HG02678 (cell line): Measurements from ENCODE around the gene OR2V2.
A peak's percentile ranks its signal among the peaks of the same experiment; 100 is the strongest.

Experiments
- ATAC-seq: cut with Tn5 transposase; IDR thresholded peaks from one replicate; pipeline ENCODE4 v1.9.1; 2021; ENCODE audit warnings: mild to moderate bottlenecking, moderate library complexity; ENCODE audit not compliant: unreplicated experiment

OR2V2 gene

DNA sequence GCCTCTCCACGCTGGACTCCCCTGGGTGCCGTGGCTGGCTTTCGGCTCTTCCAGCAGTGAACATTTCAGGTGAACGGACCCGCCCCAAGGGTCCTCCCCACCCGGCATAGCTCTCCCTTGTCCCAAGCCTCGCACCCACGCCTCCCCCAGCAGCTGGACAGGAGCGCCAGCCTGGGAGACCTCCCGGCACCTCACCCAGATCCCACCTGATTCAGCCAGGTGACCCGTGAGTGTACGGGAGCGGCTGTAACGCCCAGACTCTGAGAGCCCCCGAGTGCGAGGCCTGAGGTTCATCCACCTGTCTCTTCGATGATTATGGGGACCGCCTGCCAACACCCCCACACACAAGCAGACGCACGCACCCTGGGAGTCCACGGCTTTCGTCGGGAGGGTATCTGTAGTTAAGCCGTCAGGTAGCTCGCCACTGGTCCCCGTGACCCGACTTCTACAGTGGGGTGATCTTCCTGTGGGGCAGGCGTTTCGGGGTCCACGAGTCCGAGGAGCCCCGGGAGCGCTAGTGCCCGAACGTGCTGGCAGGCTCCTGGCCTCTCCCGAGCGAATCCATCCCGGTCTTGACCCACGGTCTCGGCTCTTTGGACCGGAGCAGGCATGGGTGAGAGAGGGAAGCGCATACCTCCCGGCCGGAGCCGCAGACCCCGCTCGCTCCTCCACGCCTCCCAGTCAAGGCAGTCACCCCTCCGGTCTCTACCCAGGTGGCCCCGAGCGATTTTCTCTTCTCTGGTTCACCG is 42.8 kb downstream of the OR2V2 start:
- no peak for ATAC-seq

DNA sequence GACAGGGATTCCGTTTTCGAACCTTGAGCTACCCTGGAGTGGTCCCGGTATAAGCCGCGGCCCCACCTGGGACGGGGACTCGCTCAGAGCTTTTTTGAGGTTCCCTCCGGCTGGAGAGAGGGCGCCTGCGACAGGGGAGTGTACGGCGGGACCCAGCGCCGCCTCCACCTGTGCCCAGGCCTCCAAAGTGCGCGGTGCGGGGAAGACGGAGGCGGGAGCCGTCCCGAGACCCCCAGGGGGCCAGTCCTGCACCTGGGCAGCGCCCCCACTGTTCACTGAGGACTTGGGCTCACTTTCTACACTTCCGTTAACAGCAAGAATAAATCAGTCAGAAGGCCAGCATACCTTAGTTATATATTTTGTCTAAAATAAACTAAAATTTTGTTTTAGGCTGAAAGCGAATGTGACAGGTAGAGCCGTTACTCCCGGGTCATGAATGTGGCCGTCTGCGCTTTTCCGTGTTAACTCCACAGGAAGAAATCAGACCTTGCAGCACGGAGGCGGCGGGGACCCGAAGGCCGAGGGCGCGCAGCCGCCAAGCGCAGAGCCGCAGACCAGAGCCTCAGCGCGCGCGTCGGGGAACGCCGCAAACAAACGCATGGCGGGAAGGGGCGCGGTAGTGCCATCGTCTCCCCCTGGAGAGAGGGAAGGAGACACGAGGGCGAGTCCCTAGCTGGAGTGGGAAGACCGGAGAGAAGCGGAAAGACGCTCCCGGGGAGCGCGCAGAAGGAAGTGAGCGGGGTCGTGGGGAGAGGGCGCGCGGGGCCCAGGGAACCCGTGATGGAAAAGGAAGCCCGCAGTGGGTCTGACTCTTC is 43.5 kb downstream of the OR2V2 start:
- peak; percentile 15 for ATAC-seq

GRCh38 chr5:181191526-181192336 is 44.3 kb downstream of the OR2V2 start:
- peak; percentile 68 for ATAC-seq

DNA sequence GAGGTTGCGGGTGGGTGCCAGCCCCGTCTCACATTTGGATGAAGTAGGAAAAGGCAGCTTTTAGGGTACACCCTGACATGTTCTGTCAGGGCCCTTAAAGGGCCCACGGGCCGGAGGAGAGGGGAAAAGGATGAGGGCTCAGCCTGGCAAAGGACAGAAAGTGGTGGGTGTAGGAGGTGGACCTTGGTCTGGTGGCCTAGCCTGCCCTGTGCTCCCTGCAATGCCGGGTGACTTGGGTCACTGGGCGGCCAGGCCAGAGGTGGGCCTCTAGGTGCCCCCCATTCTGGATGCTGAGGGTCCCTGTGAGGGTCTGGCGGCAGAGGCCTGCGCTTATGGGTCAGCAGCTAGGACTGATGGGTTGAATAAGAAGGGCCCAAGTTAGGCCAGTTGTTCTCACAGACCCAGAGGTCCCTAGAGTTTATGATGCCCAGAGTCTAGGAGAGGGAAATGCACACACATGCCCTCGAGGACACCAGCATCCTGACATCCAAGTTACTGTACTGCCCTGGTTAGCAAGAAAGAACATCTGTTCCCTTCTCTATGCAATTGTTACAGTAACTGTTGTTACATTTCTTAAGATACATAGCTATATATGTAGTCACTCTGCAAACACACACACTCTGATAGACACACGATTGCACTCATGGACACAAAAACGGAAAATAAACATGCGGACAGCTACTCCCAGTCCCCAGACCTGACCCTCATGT is 45.1 kb downstream of the OR2V2 start:
- ATAC-seq, result no peak

DNA sequence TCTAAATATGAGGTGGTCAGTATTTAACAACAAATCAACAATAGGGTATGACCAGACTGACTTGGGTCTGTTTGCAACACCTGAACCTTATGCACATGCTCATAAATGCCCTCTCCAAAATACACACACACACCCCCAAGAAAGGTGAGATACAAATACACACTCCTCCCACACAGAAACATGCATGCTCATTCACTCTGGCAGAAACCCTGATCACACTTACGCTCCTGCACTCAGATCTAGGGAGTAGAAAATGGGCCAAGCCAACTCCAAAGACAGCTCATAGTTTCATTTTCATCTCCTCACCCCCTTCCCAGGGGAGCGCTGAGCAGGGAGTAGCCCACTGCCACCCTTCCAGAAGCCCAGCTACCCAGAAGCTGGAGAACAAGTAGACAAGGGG is 46.3 kb downstream of the OR2V2 start:
- no peak for ATAC-seq

GRCh38 chr5:181194489-181195248 is 47.3 kb downstream of the OR2V2 start:
- no peak for ATAC-seq

GRCh38 chr5:181195249-181195761 is 47.9 kb downstream of the OR2V2 start:
- ATAC-seq, result no peak

DNA sequence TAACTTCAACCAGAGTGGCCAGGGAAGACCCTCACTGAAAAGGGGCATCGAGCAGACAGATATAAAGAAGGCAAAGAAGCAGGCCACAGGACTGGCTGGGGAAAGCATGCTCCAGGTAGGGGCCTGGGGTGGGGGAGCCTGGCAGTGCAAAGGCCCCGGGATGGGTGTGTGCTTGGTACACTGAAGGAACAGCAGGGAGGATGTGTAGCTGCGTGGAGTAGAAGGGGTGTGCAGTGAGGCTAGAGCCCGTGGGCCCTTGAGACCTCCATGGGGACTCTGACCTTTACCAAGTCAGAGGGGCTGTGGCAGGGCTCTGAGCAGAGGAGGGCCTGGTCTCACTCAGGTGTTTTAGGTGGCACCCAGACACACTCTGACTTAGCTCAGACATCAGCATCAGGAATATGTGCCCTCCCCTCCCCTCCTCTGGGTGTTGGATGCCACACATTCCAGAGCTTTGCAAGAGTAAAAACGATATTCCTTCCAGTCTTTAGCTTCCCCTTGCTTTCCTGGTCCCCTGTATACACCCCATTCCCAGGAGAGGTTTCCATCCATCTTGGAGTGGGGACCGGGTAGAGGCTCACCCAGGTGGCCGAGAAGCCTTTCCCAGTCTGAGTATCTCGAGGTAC is 50.1 kb downstream of the OR2V2 start:
- ATAC-seq, result no peak

DNA sequence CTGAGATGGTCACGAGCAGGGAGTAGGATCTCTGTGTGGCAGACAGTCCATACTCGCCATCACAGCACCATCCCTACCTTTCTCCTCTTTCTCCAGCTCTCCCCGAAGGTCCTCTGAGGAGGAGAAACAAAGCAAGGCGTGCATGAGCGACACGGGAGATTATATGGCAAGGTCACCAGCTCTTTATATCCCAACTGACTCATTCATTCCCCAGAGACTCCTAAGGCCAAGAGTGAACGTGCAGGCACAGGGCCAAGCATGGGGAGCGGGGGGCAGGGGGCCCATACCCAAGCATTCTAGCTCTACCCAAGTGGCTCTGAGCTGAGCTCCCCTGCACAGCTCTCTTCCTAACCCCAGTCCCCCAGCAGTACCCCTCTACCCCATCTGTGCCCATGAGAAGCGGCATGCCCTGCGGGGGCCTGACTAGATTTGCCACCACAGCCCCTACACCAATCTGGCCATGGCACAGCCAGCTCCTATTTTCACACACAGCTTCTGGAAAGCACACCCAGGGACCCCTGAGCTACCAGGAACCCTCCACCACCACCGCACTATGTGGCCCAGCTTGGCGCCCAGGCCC is 50.8 kb downstream of the OR2V2 start:
- ATAC-seq, result no peak

GRCh38 chr5:181198905-181199519 is 51.6 kb downstream of the OR2V2 start:
- peak; percentile 78 for ATAC-seq

GRCh38 chr5:181199881-181200638 is 52.7 kb downstream of the OR2V2 start:
- no peak for ATAC-seq

- ATAC-seq, result no peak
These were observed 53.4 kb downstream of the OR2V2 start for GRCh38 chr5:181200816-181201215.

GRCh38 chr5:181203093-181203711 is 55.8 kb downstream of the OR2V2 start:
- no peak for ATAC-seq

- ATAC-seq, result no peak
These were observed 56.4 kb downstream of the OR2V2 start for GRCh38 chr5:181203777-181204112.

DNA sequence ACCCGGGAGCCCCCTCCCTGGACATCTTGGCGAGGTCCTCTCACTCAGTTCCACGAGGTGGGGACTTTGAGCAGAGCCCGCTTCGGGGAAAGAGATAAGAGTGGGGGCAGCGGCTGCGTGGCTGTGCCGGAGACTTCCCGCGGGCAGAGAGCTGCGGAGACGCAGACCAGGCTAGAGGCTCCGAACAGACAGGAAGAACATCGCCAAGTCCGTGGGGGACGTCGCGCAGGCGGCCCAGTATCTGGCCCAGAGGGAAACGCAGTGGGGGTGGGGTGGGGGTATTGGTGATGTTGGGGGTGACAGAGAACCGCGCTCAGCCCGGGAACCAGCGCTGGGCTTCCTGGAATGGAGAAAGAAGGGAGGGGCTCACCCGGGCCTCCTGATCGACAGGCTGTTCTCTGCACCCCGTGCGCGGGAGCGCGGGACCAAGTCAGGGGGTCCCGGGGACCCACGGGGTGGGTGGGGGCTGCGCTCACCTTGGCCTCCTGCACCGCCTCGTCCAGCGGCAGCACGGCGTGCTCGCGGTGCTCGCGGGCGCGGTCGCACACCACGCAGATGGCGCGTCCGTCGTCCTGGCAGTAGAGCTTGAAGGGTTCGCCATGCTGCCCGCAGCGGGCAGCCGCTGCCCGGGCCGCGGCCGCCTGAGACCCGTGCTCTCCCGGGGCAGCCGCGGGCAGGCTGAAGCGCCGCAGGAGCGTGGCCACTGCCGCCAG is 56.9 kb downstream of the OR2V2 start:
- ATAC-seq, result no peak

- ATAC-seq, result no peak
These were observed 57.7 kb downstream of the OR2V2 start, which contains the start of gene TRIM7 for GRCh38 chr5:181204826-181205760. Gene TRIM7, minus strand, starts transcription at chr5:181205196. Its CDS starts 86 bp downstream, at chr5:181205110.
